Lower lobe of right lung (tissue), 2 donors: Measurements from ENCODE around the gene RIMS4. TPM values are rescaled to one million over a fixed set of nuclear protein-coding genes. Genes with fewer than 3 reads are reported as not detected.

Experiments used
- ATAC-seq, 2 donors: fragments of 200-7000 bp; cut with Tn5 transposase; one replicate each; pipeline ENCODE4 v1.9.1; 2020 to 2022; ENCODE audit warnings: mild to moderate bottlenecking in 2 of 2, moderate library complexity in 2 of 2
- DNase-seq: peaks from one replicate; pipeline ENCODE4 v3.0.0-alpha.2; 2020
- H3K27ac ChIP-seq: fragments of 200-600 bp; one replicate; pipeline ENCODE4 v1.8.0; 2022
- H3K27me3 ChIP-seq: fragments of 200-600 bp; one replicate; pipeline ENCODE4 v1.8.0; 2022; ENCODE audit warnings: low read depth
- H3K36me3 ChIP-seq: fragments of 200-600 bp; one replicate; pipeline ENCODE4 v1.8.0; 2022; ENCODE audit warnings: mild to moderate bottlenecking
- H3K4me1 ChIP-seq: fragments of 200-600 bp; one replicate; pipeline ENCODE4 v1.8.0; 2022
- H3K4me3 ChIP-seq: fragments of 200-600 bp; one replicate; pipeline ENCODE4 v1.8.0; 2022; ENCODE audit warnings: mild to moderate bottlenecking
- H3K9me3 ChIP-seq: fragments of 200-600 bp; one replicate; pipeline ENCODE4 v1.8.0; 2022
- intact Hi-C: fragments of 100-400 bp; cut with DNase I; formaldehyde crosslinking; loops from one replicate; pipeline ENCODE4 v1.11.0; 2022
- long read RNA-seq: library from polyadenylated mRNA; unstranded; transcript quantifications from one replicate; pipeline ENCODE4 v2.0.0, GENCODE V29; 2021
- total RNA-seq: library from RNA; stranded (reverse); fragmentation: NEBNext Ultra II Directional; extraction: Animal tissue kit (Norgen Biotek cat#: 25700); gene quantifications from one replicate; pipeline ENCODE4 v1.2.1, GENCODE V29; 2021
- TF ChIP-seq, protein P1 (sequence below): fragments of 200-600 bp; IDR thresholded peaks from one replicate; pipeline ENCODE4 v1.8.0; 2022; ENCODE audit warnings: antibody characterized with exemption, mild to moderate bottlenecking
- donor health status: DM: no; HTN: yes; CAD: no; lungs with severe emphysema.

RIMS4 gene
- 3.5 TPM for total RNA-seq
- long read RNA-seq, full-length matches to known transcripts: 1 of 2 reads
- long read RNA-seq, partial matches to known transcripts: 0 of 2 reads
- long read RNA-seq, other reads (novel, unspliced or antisense): 1 of 2 reads

DNA sequence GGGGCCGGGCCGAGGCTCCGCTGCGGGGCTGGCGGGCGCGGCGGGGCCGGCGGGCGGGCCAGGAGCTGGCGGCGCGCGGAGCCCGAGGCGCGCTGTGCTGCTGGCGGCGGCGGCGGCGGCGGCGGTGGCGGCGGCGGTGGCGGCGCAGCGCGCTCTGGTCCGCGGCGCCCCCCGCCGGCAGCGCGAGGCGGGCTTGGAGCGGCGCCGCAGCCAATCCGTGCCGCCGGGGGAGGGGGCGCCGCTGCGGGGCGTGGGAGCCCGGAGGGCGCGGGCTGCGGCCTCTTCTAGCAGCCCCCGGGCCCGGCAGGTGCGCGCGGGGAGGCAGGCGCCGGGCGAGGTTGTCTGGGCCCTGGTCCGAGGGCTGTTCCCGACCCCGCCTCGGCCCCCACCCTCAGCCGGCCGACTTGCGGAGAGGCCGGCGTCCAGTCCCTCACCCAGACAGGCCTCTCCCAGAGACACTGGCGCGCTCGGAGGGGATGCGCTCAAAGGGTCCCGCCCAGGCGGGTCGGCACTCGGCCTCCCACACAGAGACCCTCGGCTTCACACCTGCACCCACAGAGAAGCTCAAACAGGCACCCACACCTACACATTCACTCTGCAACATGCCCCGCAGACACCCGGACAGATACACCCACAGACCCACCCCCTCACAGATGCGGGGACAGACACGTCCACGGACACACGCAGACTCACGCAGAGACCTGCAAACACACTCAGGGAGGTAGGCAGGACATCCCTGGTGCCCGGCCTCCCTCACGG is at the start of gene RIMS4:
Gene RIMS4, minus strand, starts transcription at position 156 of the 759 bp plus-strand sequence. CDS start 275 bp downstream, outside the sequence.
- Histone ChIP-seq H3K9me3 (peaks cover 10% of the 10 kb centered on the region), H3K4me3 (peak within 1 kb of the TSS; percentile 28), H3K36me3 (no peaks in the 10 kb centered on the region), H3K4me1 (no peaks in the 10 kb centered on the region), H3K27ac (no peak within 1 kb of the TSS), H3K27me3 (peaks cover 51% of the 10 kb centered on the region)
- DNase-seq (no peak), ATAC-seq (peak in 1 of 2 donors; percentile 28)
- TF ChIP-seq, protein P1, sequence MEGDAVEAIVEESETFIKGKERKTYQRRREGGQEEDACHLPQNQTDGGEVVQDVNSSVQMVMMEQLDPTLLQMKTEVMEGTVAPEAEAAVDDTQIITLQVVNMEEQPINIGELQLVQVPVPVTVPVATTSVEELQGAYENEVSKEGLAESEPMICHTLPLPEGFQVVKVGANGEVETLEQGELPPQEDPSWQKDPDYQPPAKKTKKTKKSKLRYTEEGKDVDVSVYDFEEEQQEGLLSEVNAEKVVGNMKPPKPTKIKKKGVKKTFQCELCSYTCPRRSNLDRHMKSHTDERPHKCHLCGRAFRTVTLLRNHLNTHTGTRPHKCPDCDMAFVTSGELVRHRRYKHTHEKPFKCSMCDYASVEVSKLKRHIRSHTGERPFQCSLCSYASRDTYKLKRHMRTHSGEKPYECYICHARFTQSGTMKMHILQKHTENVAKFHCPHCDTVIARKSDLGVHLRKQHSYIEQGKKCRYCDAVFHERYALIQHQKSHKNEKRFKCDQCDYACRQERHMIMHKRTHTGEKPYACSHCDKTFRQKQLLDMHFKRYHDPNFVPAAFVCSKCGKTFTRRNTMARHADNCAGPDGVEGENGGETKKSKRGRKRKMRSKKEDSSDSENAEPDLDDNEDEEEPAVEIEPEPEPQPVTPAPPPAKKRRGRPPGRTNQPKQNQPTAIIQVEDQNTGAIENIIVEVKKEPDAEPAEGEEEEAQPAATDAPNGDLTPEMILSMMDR: no peak
- intact Hi-C loops: no loop called here

DNA sequence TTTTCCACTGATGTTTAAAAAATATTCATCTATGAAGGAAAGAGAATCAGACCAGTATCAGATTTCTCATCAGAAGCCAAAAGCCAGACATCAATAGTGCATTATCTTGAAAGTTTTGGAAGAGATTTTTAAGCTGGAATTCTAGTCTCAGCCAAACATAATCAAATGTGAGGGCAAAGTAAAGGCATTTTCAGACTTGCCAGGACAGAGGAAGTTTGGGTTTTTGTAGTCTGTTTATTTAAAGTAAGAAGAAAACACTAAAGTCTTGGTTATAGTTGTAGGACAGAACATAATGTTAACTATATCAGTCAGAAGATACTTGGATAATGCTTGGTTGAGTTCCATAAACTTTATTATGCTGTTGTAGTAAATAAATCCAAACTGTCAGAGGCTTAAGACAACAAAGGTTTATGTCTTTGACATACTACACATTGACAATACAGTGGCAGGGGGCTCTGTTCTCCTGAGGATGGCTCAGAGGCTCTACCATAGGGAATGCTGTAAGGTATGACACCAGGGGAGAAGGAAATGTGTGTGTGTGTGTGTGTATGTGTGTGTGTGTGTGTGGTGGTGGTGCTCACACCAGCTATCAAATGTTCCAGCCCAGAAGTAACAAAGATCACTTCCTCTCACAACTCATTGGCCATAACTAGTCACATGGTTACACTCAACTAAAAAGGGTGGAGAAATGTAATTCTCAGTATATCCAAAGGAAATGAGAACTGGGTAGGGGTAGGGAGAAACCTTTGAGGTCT is 48.4 kb upstream of the RIMS4 start:
- no peak for DNase-seq
- H3K27me3 ChIP-seq: no peaks in the 10 kb centered on the region

DNA sequence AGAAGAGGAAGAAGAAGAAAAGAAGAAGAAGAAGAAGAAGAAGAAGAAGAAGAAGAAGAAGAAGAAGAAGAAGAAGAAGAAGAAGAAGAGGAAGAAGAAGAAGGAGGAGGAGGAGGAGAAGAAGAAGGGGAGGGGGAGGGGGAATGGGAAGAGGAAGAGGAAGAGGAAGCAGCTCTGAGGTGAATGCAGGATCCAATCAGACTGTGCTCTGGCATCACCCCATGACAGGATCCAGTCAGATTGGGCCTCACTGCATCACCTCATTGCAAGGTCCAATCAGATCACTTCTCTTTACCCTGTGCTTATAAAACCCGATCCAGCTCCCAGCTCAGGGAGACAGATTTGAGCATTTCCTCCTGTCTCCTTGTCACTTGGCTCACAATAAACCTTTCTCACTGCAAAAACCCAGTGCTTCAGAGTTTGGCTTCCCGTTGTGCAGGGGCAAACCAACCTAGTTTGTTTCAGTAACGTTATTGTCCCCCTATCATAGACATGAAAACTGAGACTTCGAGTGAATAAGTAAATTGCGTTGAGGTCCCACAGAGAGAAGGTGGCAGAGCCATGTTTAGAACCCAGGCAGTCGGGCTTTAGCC is 46.6 kb upstream of the RIMS4 start:
- TF ChIP-seq, protein P1: no peak
- ATAC-seq: no peak
- Histone ChIP-seq H3K27ac (no peak overlapping the region), H3K4me3 (no peak overlapping the region), H3K27me3 (no peaks in the 10 kb centered on the region), H3K36me3 (no peaks in the 10 kb centered on the region), H3K9me3 (no peaks in the 10 kb centered on the region), H3K4me1 (no peaks in the 10 kb centered on the region)
- no peak for DNase-seq
- intact Hi-C loops: no loop called here

More for the DNA sequence above, 48.4 kb upstream of the RIMS4 start:
- intact Hi-C loops: no loop called here
- Histone ChIP-seq H3K4me1 (no peaks in the 10 kb centered on the region), H3K4me3 (no peak overlapping the region), H3K36me3 (no peaks in the 10 kb centered on the region), H3K9me3 (no peaks in the 10 kb centered on the region), H3K27ac (no peak overlapping the region)
- TF ChIP-seq, protein P1: no peak
- no peak for ATAC-seq

DNA sequence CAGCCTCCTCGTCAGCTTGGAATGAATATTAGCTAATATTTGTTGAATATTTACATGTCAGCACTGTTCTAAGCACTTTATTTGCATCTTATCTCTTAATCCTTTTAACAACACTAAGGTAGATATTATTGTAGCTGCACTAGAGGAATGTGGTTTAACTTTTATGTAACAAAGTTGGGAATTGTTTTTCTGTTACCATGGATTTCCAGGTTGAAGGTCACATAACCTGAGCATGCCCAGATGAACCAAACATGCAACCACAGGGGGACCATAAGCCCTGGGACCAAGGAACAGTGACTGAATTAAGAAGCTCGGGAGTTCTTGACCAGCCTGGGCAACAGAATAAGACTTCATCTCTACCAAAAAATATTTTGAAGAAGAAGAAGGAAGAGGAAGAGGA is 46.1 kb upstream of the RIMS4 start:
- Histone ChIP-seq H3K9me3 (no peaks in the 10 kb centered on the region), H3K4me1 (no peaks in the 10 kb centered on the region), H3K27me3 (no peaks in the 10 kb centered on the region), H3K27ac (no peak overlapping the region), H3K4me3 (no peak overlapping the region), H3K36me3 (no peaks in the 10 kb centered on the region)
- ATAC-seq (no peak), DNase-seq (no peak)
- TF ChIP-seq, protein P1: no peak
- intact Hi-C loops: no loop called here

DNA sequence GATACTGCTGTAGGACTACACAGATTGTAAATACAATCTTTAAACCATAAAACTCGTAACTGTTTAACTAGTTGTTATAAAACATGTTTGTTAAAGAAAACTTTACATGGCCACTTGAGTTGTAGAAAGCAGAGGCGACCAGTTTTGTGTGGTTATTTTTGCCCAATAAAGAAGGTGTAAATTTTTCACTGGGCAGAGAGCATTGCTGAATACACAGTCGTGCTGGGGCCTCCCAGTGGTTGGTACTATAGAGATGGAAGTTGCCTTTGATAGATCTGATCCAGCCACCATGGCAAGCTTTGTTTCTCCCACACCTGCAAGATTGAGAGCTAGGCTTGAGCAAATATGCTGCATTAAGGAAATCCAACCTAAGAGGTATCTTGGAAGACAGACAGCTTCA is 41.2 kb upstream of the RIMS4 start:
- Histone ChIP-seq H3K9me3 (no peaks in the 10 kb centered on the region), H3K4me3 (no peak overlapping the region), H3K36me3 (no peaks in the 10 kb centered on the region), H3K27me3 (peaks cover 7% of the 10 kb centered on the region), H3K27ac (no peak overlapping the region), H3K4me1 (no peaks in the 10 kb centered on the region)
- TF ChIP-seq, protein P1: no peak
- ATAC-seq (no peak), DNase-seq (no peak)
- intact Hi-C loops: no loop called here
